WTC11 (cell line): ENCODE data around the gene PAFAH1B2. TPM values are rescaled to one million over a fixed set of nuclear protein-coding genes. Genes with fewer than 3 reads are reported as not detected.

Source experiments
- ATAC-seq: fragments of 200-7000 bp; cut with Tn5 transposase; 2 replicates; pipeline ENCODE4 v1.10.0; 2021; ENCODE audit warnings: mild to moderate bottlenecking, moderate library complexity
- CTCF ChIA-PET: fragments of 300-600 bp; sonication (Branson Sonifier 250); formaldehyde crosslinking; loops from one replicate; lab custom pipeline; 2021; ENCODE audit warnings: antibody characterized with exemption; lab: Charles Lee
- POLR2A ChIA-PET: fragments of 350-600 bp; sonication (Branson Sonifier 250); formaldehyde crosslinking; loops from one replicate; lab custom pipeline; 2021; ENCODE audit warnings: antibody characterized with exemption; lab: Charles Lee
- DNase-seq: peaks from one replicate; pipeline ENCODE4 v3.0.0; 2021; ENCODE audit warnings: low spot score
- H3K27ac Mint-ChIP-seq: 2 replicates; pipeline ENCODE4 v1.8.0; 2021; ENCODE audit warnings: mixed read lengths
- H3K27me3 Mint-ChIP-seq: 2 replicates; pipeline ENCODE4 v1.8.0; 2021; ENCODE audit warnings: low read depth, mild to moderate bottlenecking, moderate library complexity, mixed read lengths
- H3K36me3 Mint-ChIP-seq: 2 replicates; pipeline ENCODE4 v1.8.0; 2021; ENCODE audit warnings: mixed read lengths
- H3K4me1 Mint-ChIP-seq: 2 replicates; pipeline ENCODE4 v1.8.0; 2022; ENCODE audit warnings: mixed read lengths
- H3K4me3 Mint-ChIP-seq: 2 replicates; pipeline ENCODE4 v1.8.0; 2021; ENCODE audit warnings: mild to moderate bottlenecking, moderate library complexity, mixed read lengths
- H3K9me3 Mint-ChIP-seq: 2 replicates; pipeline ENCODE4 v1.8.0; 2021; ENCODE audit warnings: mixed read lengths
- ATF1 ChIP-seq: sonication (generic); formaldehyde crosslinking; IDR thresholded peaks from 2 replicates; pipeline ENCODE4 v1.8.1; 2023; ENCODE audit warnings: mild to moderate bottlenecking, moderate library complexity, missing genetic modification reagents
- ATF6 ChIP-seq: sonication (generic); formaldehyde crosslinking; IDR thresholded peaks from 2 replicates; pipeline ENCODE4 v1.8.1; 2023; ENCODE audit warnings: mild to moderate bottlenecking, missing genetic modification reagents
- CREB1 ChIP-seq: sonication (generic); formaldehyde crosslinking; IDR thresholded peaks from 2 replicates; pipeline ENCODE4 v1.8.0; 2023; ENCODE audit warnings: mild to moderate bottlenecking, missing genetic modification reagents
- ESRRA ChIP-seq: sonication (generic); formaldehyde crosslinking; IDR thresholded peaks from 2 replicates; pipeline ENCODE4 v1.8.1; 2022; ENCODE audit warnings: mild to moderate bottlenecking, missing genetic modification reagents, borderline replicate concordance
- HMGA2 ChIP-seq: fragments of 250-450 bp; sonication (Bioruptor Pico); IDR thresholded peaks from 2 replicates; pipeline ENCODE4 v1.4.0; 2021; ENCODE audit warnings: mild to moderate bottlenecking, moderate library complexity
- KAT7 ChIP-seq: sonication (generic); formaldehyde crosslinking; IDR thresholded peaks from 2 replicates; pipeline ENCODE4 v1.8.1; 2023; ENCODE audit warnings: missing genetic modification reagents, mild to moderate bottlenecking, borderline replicate concordance
- MYBL2 ChIP-seq: sonication (generic); formaldehyde crosslinking; IDR thresholded peaks from 2 replicates; pipeline ENCODE4 v1.8.1; 2023; ENCODE audit warnings: mild to moderate bottlenecking, moderate library complexity, missing genetic modification reagents
- NFYB ChIP-seq: sonication (generic); formaldehyde crosslinking; conservative IDR thresholded peaks from 2 replicates; pipeline ENCODE4 v1.8.0; 2022; ENCODE audit warnings: low read depth, missing genetic modification reagents
- RORB ChIP-seq: fragments of 250-450 bp; sonication (Bioruptor Pico); IDR thresholded peaks from 2 replicates; pipeline ENCODE4 v1.9.0; 2021; ENCODE audit warnings: mild to moderate bottlenecking
- SOX15 ChIP-seq: fragments of 250-450 bp; sonication (Bioruptor Pico); IDR thresholded peaks from 2 replicates; pipeline ENCODE4 v1.9.0; 2021; ENCODE audit warnings: mild to moderate bottlenecking
- SP1 ChIP-seq: sonication (generic); formaldehyde crosslinking; conservative IDR thresholded peaks from 2 replicates; pipeline ENCODE4 v1.8.1; 2022; ENCODE audit warnings: missing genetic modification reagents
- TEAD4 ChIP-seq: sonication (generic); formaldehyde crosslinking; IDR thresholded peaks from 2 replicates; pipeline ENCODE4 v1.8.0; 2022; ENCODE audit warnings: mild to moderate bottlenecking, missing genetic modification reagents
- ZBTB21 ChIP-seq: sonication (generic); formaldehyde crosslinking; IDR thresholded peaks from 2 replicates; pipeline ENCODE4 v1.8.1; 2023; ENCODE audit warnings: mild to moderate bottlenecking, missing genetic modification reagents, borderline replicate concordance
- ZSCAN18 ChIP-seq: fragments of 250-450 bp; sonication (Bioruptor Pico); IDR thresholded peaks from 2 replicates; pipeline ENCODE4 v2.1.2; 2022; ENCODE audit warnings: mild to moderate bottlenecking, moderate library complexity
- total RNA-seq: library from RNA; stranded (reverse); gene quantifications from 3 replicates; pipeline ENCODE4 v1.2.3, GENCODE V29; 2021
- TF ChIP-seq, protein P1 (sequence below): sonication (generic); formaldehyde crosslinking; IDR thresholded peaks from 2 replicates; pipeline ENCODE4 v1.8.1; 2022; ENCODE audit warnings: low read depth, mild to moderate bottlenecking, moderate library complexity, missing genetic modification reagents, borderline replicate concordance
- TF ChIP-seq, protein P2 (sequence below): fragments of 250-450 bp; sonication (Bioruptor Pico); IDR thresholded peaks from 2 replicates; pipeline ENCODE4 v1.9.0; 2021; ENCODE audit warnings: moderate library complexity, mild to moderate bottlenecking, inconsistent platforms, borderline replicate concordance
- TF ChIP-seq, protein P3 (sequence below): sonication (generic); formaldehyde crosslinking; IDR thresholded peaks from 2 replicates; pipeline ENCODE4 v1.8.1; 2023; ENCODE audit warnings: mild to moderate bottlenecking, missing genetic modification reagents, borderline replicate concordance

PAFAH1B2 gene
- total RNA-seq, 1 experiment from 2014 or later, result 138 TPM

GRCh38 chr11:117219995-117220394, 75.9 kb downstream of the PAFAH1B2 start:
- TF ChIP-seq ZBTB21 (no peak), KAT7 (CRISPR knock-in tag) (no peak), RORB (CRISPR knock-in tag) (no peak), SOX15 (no peak), ESRRA (CRISPR knock-in tag) (no peak), MYBL2 (no peak), SP1 (CRISPR knock-in tag) (no peak), CREB1 (no peak), ATF1 (no peak), TEAD4 (no peak), ATF6 (CRISPR knock-in tag) (no peak)
- TF ChIP-seq, protein P1, sequence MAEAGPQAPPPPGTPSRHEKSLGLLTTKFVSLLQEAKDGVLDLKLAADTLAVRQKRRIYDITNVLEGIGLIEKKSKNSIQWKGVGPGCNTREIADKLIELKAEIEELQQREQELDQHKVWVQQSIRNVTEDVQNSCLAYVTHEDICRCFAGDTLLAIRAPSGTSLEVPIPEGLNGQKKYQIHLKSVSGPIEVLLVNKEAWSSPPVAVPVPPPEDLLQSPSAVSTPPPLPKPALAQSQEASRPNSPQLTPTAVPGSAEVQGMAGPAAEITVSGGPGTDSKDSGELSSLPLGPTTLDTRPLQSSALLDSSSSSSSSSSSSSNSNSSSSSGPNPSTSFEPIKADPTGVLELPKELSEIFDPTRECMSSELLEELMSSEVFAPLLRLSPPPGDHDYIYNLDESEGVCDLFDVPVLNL, result no peak
- ATAC-seq, result no peak

DNA sequence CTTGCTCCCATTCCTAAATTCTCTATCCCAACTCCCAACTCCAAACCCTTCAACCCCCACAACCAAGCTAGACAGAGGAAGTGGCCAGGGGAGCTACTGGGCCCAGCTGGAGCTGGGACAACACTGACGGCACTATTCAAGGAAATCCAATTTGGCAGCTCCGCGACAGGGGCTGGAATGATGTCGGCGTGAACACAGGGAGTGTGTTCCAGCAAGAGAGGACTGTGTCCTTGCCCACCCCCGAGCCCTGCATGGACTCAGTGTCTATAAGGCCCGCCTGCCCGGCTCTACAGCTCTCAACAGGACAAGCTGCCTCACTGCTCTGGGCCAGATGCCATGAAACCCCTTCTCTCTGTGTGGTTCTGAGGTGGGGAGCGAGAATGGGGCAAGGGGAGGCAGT, 76.5 kb downstream of the PAFAH1B2 start:
- POLR2A ChIA-PET, result no interaction called here
- CTCF ChIA-PET, result interaction anchor here (0.9 to 3.5 kb wide), 3 partner anchors 12 to 41 kb away, joined by 3 to 37 read pairs (median 3); partner anchors contain the start of genes PCSK7, RNF214 and SIDT2
- H3K36me3 Mint-ChIP-seq, result peaks cover 11% of the 10 kb centered on the region; the same call in 1 of the 2 replicates

More at GRCh38 chr11:117219995-117220394, 75.9 kb downstream of the PAFAH1B2 start:
- DNase-seq, result no peak
- Mint-ChIP-seq H3K4me1 (peaks cover 3% of the 10 kb centered on the region; the same call in 1 of the 2 replicates), H3K27ac (no peak overlapping the region), H3K27me3 (no peaks in the 10 kb centered on the region), H3K36me3 (peaks cover 11% of the 10 kb centered on the region; the same call in 1 of the 2 replicates), H3K9me3 (no peaks in the 10 kb centered on the region), H3K4me3 (no peak overlapping the region)
- ChIA-PET POLR2A (no interaction called here), CTCF (interaction anchor here (1.4 to 3.5 kb wide), 2 partner anchors 12 to 40 kb away, joined by 3 to 37 read pairs; partner anchors contain the start of genes PCSK7, RNF214 and SIDT2)

More for the DNA sequence above, 76.5 kb downstream of the PAFAH1B2 start:
- TF ChIP-seq, protein P2, sequence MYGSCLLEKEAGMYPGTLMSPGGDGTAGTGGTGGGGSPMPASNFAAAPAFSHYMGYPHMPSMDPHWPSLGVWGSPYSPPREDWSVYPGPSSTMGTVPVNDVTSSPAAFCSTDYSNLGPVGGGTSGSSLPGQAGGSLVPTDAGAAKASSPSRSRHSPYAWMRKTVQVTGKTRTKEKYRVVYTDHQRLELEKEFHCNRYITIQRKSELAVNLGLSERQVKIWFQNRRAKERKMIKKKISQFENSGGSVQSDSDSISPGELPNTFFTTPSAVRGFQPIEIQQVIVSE (CRISPR knock-in tag), result no peak
- no peak for TF ChIP-seq HMGA2 (CRISPR knock-in tag)
- TF ChIP-seq ZBTB21, result no peak
- TF ChIP-seq ZSCAN18, result no peak
- TF ChIP-seq, protein P3, sequence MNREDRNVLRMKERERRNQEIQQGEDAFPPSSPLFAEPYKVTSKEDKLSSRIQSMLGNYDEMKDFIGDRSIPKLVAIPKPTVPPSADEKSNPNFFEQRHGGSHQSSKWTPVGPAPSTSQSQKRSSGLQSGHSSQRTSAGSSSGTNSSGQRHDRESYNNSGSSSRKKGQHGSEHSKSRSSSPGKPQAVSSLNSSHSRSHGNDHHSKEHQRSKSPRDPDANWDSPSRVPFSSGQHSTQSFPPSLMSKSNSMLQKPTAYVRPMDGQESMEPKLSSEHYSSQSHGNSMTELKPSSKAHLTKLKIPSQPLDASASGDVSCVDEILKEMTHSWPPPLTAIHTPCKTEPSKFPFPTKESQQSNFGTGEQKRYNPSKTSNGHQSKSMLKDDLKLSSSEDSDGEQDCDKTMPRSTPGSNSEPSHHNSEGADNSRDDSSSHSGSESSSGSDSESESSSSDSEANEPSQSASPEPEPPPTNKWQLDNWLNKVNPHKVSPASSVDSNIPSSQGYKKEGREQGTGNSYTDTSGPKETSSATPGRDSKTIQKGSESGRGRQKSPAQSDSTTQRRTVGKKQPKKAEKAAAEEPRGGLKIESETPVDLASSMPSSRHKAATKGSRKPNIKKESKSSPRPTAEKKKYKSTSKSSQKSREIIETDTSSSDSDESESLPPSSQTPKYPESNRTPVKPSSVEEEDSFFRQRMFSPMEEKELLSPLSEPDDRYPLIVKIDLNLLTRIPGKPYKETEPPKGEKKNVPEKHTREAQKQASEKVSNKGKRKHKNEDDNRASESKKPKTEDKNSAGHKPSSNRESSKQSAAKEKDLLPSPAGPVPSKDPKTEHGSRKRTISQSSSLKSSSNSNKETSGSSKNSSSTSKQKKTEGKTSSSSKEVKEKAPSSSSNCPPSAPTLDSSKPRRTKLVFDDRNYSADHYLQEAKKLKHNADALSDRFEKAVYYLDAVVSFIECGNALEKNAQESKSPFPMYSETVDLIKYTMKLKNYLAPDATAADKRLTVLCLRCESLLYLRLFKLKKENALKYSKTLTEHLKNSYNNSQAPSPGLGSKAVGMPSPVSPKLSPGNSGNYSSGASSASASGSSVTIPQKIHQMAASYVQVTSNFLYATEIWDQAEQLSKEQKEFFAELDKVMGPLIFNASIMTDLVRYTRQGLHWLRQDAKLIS, result no peak
- no peak for TF ChIP-seq NFYB
- no peak for TF ChIP-seq ATF1
- TF ChIP-seq, all 79 proteins: peak for 0
- no peaks in the 10 kb centered on the region for H3K27me3 Mint-ChIP-seq
- no peak for DNase-seq
- H3K4me3 Mint-ChIP-seq, result no peak overlapping the region
- H3K9me3 Mint-ChIP-seq, result no peaks in the 10 kb centered on the region
- ATAC-seq, result no peak
- no peak overlapping the region for H3K27ac Mint-ChIP-seq
- peaks cover 3% of the 10 kb centered on the region; the same call in 1 of the 2 replicates for H3K4me1 Mint-ChIP-seq
